Measurements from ENCODE around the gene TYW1B. TPM values are rescaled to one million over a fixed set of nuclear protein-coding genes. Genes with fewer than 3 reads are reported as not detected.
"Not testable (repeated sequence)": the region's sequence is repeated elsewhere in the genome, so short reads cannot be mapped to it uniquely, and the experiment has no call there.

Gene TYW1B
- total RNA-seq, 1 donor from 2014 or later = 2.0 TPM

DNA sequence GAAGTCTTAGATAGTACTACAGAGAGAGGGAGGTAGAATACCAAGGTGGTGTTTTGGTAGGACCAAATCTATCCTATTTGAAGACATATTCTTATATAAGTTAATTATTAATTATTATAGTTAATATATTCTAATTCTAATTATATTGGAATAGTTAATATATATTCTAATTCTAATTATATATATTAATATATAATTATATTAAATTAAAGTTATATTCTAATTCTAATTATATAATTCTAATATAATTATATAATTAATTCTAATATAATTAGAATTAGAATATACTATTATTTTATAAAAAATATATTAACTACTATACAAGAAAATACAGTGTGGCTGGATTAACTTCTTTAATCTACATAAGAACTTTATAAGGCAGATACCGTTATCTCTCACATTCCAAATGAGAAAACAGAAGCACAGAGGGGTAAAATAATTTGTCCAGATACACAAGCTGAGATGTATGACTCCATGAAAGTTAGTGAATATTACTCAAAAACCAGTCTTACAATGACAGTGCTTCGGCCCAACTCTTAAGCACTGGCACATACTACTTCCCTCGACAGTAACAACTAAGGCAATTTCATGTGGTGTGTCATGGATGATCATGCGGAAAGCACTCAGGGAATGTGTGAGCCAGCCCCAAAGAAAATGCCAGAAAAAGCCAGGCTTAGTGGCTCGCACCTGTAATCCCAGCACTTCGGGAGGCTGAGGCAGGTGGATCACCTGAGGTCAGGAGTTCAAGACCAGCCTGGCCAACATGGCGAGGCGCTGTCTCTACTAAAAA lies 42.6 kb downstream of the TYW1B start:
- H3K9ac ChIP-seq (ENCODE audit: low read length) = no peak overlapping the region
- H3K4me1 Mint-ChIP-seq (ENCODE audit: low read depth, unreplicated experiment) = peaks cover 17% of the 10 kb centered on the region
- H3K36me3 Mint-ChIP-seq (ENCODE audit: low read depth, unreplicated experiment) = no peaks in the 10 kb centered on the region
- TF ChIP-seq, protein P1, sequence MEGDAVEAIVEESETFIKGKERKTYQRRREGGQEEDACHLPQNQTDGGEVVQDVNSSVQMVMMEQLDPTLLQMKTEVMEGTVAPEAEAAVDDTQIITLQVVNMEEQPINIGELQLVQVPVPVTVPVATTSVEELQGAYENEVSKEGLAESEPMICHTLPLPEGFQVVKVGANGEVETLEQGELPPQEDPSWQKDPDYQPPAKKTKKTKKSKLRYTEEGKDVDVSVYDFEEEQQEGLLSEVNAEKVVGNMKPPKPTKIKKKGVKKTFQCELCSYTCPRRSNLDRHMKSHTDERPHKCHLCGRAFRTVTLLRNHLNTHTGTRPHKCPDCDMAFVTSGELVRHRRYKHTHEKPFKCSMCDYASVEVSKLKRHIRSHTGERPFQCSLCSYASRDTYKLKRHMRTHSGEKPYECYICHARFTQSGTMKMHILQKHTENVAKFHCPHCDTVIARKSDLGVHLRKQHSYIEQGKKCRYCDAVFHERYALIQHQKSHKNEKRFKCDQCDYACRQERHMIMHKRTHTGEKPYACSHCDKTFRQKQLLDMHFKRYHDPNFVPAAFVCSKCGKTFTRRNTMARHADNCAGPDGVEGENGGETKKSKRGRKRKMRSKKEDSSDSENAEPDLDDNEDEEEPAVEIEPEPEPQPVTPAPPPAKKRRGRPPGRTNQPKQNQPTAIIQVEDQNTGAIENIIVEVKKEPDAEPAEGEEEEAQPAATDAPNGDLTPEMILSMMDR (IDR thresholded peaks at IDR 0.05; ENCODE audit: insufficient read depth, low read depth, low read length) = no peak
- no peak for TF ChIP-seq EZH2 (IDR thresholded peaks at IDR 0.05; ENCODE audit: insufficient read depth, low read length)
- no peaks in the 10 kb centered on the region for H3K9me3 ChIP-seq (ENCODE audit: insufficient read depth, low read depth, low read length)
- DNase-seq (ENCODE audit: low read depth) = peak; percentile 62
- no peak overlapping the region for H2AFZ ChIP-seq (ENCODE audit: low read depth, low read length)
- no peak overlapping the region for H3K27ac ChIP-seq (ENCODE audit: low read depth, low read length)
- no peak for FAIRE-seq
- H3K27ac Mint-ChIP-seq (ENCODE audit: unreplicated experiment) = peak overlapping the region; percentile 86
- no peaks in the 10 kb centered on the region for H3K27me3 Mint-ChIP-seq (ENCODE audit: low read depth, unreplicated experiment)
- peak overlapping the region; percentile 12 for H3K4me2 ChIP-seq (ENCODE audit: low read length)
- H3K9me3 Mint-ChIP-seq (ENCODE audit: unreplicated experiment) = no peaks in the 10 kb centered on the region
- no peaks in the 10 kb centered on the region for H3K36me3 ChIP-seq (ENCODE audit: insufficient read depth, low read length)
- peaks cover 5% of the 10 kb centered on the region for H3K4me1 ChIP-seq (ENCODE audit: insufficient read depth, low read length)
- H3K27me3 ChIP-seq (ENCODE audit: insufficient read depth, low read length) = no peaks in the 10 kb centered on the region
- H3K4me3 Mint-ChIP-seq (ENCODE audit: unreplicated experiment) = no peak overlapping the region
- H3K79me2 ChIP-seq (ENCODE audit: insufficient read depth, low read length) = no peaks in the 10 kb centered on the region
- no peaks in the 10 kb centered on the region for H4K20me1 ChIP-seq (ENCODE audit: insufficient read depth, low read length)
- no peak overlapping the region for H3K4me3 ChIP-seq (ENCODE audit: insufficient read depth, low read depth, low read length)

- H3K9me3 Mint-ChIP-seq (ENCODE audit: unreplicated experiment) = not testable (repeated sequence)
- peak overlapping the region; percentile 53 for H3K4me2 ChIP-seq (ENCODE audit: low read length)
- peak overlapping the region; percentile 62 for H3K27ac Mint-ChIP-seq (ENCODE audit: unreplicated experiment)
Observed at GRCh38 chr7:72783601-72784370, 44.2 kb downstream of the TYW1B start.

GRCh38 chr7:72781631-72782030 lies 46.4 kb downstream of the TYW1B start:
- no peak for TF ChIP-seq EZH2 (IDR thresholded peaks at IDR 0.05; ENCODE audit: insufficient read depth, low read length)
- TF ChIP-seq, protein P1 (IDR thresholded peaks at IDR 0.05; ENCODE audit: insufficient read depth, low read depth, low read length) = no peak
- Histone ChIP-seq H3K27me3 (ENCODE audit: insufficient read depth, low read length) (no peaks in the 10 kb centered on the region), H3K4me1 (ENCODE audit: insufficient read depth, low read length) (peaks cover 5% of the 10 kb centered on the region), H2AFZ (ENCODE audit: low read depth, low read length) (no peak overlapping the region), H3K27ac (ENCODE audit: low read depth, low read length) (no peak overlapping the region), H3K79me2 (ENCODE audit: insufficient read depth, low read length) (no peaks in the 10 kb centered on the region), H3K4me2 (ENCODE audit: low read length) (no peak overlapping the region), H3K9ac (ENCODE audit: low read length) (no peak overlapping the region), H3K9me3 (ENCODE audit: insufficient read depth, low read depth, low read length) (no peaks in the 10 kb centered on the region), H4K20me1 (ENCODE audit: insufficient read depth, low read length) (no peaks in the 10 kb centered on the region), H3K4me3 (ENCODE audit: insufficient read depth, low read depth, low read length) (no peak overlapping the region), H3K36me3 (ENCODE audit: insufficient read depth, low read length) (no peaks in the 10 kb centered on the region)
- H3K4me3 Mint-ChIP-seq (ENCODE audit: unreplicated experiment) = no peak overlapping the region
- FAIRE-seq (no peak), DNase-seq (ENCODE audit: low read depth) (no peak)
- no peak overlapping the region for H3K27ac Mint-ChIP-seq (ENCODE audit: unreplicated experiment)
- no peaks in the 10 kb centered on the region for H3K27me3 Mint-ChIP-seq (ENCODE audit: low read depth, unreplicated experiment)
- H3K4me1 Mint-ChIP-seq (ENCODE audit: low read depth, unreplicated experiment) = peaks cover 17% of the 10 kb centered on the region
- no peaks in the 10 kb centered on the region for H3K36me3 Mint-ChIP-seq (ENCODE audit: low read depth, unreplicated experiment)
- no peaks in the 10 kb centered on the region for H3K9me3 Mint-ChIP-seq (ENCODE audit: unreplicated experiment)

More at GRCh38 chr7:72783601-72784370, 44.2 kb downstream of the TYW1B start:
- not testable (repeated sequence) for H3K4me1 ChIP-seq (ENCODE audit: insufficient read depth, low read length); H3K27me3 ChIP-seq (ENCODE audit: insufficient read depth, low read length); H3K4me3 ChIP-seq (ENCODE audit: insufficient read depth, low read depth, low read length); H3K27me3 Mint-ChIP-seq (ENCODE audit: low read depth, unreplicated experiment); H3K9ac ChIP-seq (ENCODE audit: low read length); H3K36me3 ChIP-seq (ENCODE audit: insufficient read depth, low read length); H4K20me1 ChIP-seq (ENCODE audit: insufficient read depth, low read length); H2AFZ ChIP-seq (ENCODE audit: low read depth, low read length); H3K9me3 ChIP-seq (ENCODE audit: insufficient read depth, low read depth, low read length); H3K36me3 Mint-ChIP-seq (ENCODE audit: low read depth, unreplicated experiment); H3K27ac ChIP-seq (ENCODE audit: low read depth, low read length); H3K79me2 ChIP-seq (ENCODE audit: insufficient read depth, low read length); H3K4me3 Mint-ChIP-seq (ENCODE audit: unreplicated experiment)
- DNase-seq (ENCODE audit: low read depth) (peak; percentile 48), FAIRE-seq (peak; percentile 9)
- H3K4me1 Mint-ChIP-seq (ENCODE audit: low read depth, unreplicated experiment) = peaks cover 17% of the 10 kb centered on the region

Measured in astrocyte (in vitro differentiated cells and primary cell).